Measurements from ENCODE around the gene LRMDA.

DNA sequence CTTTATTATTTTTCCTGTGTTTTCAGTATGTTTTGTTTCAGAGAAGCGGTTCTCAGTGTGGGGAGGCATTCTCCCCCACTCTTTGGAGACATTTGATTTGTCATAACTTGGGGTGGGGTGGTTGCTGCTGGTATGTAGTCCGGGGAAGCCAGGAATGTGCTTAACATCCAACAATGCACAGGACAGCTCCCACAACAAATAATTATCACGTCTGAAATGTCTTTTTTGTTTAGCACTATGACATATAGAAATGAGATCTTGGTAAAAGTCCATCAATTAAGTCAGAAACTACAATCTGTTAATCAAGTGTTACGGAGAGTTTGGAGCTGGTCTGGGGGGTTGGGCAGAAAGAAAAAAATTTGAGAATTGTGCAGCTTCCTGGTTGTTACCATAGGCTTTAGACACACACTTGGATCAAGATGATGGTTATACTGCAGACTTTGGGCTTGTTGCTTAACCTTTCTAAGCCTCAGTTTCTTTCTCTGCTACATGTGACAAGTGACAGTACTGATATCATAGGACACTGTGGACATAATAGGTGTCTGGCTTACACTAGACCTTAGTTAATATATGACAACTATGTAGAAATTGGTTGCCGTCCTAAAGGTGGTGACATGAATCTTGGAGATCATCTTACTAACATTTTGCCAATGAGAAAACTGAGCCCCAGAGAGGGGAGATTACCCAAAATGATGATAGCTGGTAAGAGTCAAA is 113.7 kb downstream of the LRMDA start:
- TF ChIP-seq, protein P1, sequence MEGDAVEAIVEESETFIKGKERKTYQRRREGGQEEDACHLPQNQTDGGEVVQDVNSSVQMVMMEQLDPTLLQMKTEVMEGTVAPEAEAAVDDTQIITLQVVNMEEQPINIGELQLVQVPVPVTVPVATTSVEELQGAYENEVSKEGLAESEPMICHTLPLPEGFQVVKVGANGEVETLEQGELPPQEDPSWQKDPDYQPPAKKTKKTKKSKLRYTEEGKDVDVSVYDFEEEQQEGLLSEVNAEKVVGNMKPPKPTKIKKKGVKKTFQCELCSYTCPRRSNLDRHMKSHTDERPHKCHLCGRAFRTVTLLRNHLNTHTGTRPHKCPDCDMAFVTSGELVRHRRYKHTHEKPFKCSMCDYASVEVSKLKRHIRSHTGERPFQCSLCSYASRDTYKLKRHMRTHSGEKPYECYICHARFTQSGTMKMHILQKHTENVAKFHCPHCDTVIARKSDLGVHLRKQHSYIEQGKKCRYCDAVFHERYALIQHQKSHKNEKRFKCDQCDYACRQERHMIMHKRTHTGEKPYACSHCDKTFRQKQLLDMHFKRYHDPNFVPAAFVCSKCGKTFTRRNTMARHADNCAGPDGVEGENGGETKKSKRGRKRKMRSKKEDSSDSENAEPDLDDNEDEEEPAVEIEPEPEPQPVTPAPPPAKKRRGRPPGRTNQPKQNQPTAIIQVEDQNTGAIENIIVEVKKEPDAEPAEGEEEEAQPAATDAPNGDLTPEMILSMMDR (IDR thresholded peaks at IDR 0.05): no peak
- no peak for TF ChIP-seq POLR2A (IDR thresholded peaks at IDR 0.05)
